HG03575 (cell line): ENCODE measurements around the gene PANX1.
A peak's percentile ranks its signal among the peaks of the same experiment; 100 is the strongest.

Source experiments
- ATAC-seq: cut with Tn5 transposase; IDR thresholded peaks from one replicate; pipeline ENCODE4 v1.9.1; 2021; ENCODE audit not compliant: unreplicated experiment, insufficient number of reproducible peaks, low FRiP score; ENCODE audit errors: extremely low read depth

Gene PANX1

DNA sequence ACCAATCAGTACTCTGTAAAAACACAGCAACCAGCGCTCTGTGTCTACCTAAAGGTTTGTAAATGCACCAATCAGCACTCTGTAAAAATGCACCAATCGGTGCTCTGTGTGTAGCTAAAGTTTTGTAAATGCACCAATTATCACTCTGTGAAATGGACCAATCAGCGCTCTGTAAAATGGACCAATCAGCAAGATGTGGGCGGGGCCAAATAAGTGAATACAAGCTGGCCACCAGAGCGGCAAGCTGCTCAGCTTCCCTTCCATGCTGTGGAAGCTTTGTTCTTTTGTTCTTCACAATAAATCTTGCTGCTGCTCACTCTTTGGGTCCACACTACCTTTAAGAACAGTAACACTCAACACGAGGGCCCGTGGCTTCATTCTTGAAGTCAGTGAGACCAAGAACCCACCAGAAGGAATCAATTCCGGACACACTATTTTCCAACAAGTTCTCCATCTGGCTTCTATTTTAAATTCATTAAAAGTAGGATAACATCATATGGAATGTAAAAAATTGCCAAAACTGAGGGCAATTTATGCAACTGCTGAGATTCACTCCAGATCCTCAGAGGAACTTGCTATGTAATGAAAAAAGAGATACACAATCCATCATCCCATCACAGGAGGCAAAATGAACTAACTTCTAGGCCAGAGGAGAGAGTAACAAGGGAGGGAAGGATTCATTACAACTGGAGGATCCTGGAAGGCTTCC, 3.1 kb upstream of the PANX1 start:
- ATAC-seq: no peak

DNA sequence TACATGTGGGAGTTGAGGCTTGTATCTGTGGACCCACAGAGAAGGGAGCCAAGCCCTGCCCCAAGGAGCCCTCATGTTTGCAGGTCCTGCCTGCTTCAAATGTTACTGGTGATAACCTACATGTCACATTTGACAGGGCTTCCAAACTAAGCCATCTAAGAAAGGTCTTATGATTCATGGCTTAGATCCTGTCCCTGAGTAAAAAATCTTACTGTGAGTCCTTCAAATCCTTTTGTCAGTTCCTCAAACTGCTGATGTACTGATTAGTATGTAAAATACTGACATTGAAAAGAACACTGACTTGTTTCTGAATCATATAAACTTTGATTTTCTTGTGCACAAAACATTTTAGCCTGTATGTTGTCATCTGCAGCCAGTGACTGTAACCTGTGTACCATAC, 1.0 kb upstream of the PANX1 start:
- no peak for ATAC-seq

GRCh38 chr11:94128291-94128745, 323 bp upstream of the PANX1 start:
- ATAC-seq: peak; percentile 2

DNA sequence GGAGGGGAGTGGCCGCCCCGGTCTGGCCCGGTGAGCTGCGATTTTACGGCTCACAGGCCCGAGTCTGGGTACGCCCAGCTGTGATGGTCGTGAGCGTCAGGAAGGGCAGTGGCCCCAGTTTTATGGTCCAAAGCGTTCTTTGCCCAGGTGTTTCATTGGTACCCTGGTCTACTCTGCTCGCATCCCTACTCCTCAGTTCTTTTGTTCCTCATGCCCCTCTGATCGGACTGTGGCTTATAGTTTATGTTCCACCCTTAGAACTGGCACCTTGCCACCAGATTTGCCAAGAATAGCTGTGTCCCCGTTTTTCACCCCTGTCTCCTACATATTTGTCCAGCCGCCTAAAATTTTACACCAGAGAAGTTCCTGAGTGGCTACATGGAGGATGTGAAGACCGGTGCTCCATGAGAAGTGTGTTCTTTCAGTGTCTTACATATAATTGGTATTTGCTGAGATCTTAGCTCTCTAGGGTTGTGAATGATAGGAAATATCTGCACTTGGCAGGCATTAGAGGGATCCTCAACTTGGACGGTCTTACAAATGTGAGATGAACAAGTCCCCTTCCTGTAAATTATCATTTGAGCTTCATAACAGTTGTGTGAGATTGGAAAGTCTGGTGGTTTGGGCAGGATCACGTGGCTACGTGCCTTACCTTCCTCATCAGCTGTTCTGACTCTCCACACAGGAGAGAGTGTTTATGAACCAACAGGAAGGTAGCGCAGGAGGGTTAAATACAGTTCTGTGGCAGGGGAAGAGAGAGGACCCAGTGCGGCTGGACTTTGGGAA, 1.1 kb downstream of the PANX1 start:
- no peak for ATAC-seq

GRCh38 chr11:94130298-94131046, 1.8 kb downstream of the PANX1 start:
- ATAC-seq: no peak

DNA sequence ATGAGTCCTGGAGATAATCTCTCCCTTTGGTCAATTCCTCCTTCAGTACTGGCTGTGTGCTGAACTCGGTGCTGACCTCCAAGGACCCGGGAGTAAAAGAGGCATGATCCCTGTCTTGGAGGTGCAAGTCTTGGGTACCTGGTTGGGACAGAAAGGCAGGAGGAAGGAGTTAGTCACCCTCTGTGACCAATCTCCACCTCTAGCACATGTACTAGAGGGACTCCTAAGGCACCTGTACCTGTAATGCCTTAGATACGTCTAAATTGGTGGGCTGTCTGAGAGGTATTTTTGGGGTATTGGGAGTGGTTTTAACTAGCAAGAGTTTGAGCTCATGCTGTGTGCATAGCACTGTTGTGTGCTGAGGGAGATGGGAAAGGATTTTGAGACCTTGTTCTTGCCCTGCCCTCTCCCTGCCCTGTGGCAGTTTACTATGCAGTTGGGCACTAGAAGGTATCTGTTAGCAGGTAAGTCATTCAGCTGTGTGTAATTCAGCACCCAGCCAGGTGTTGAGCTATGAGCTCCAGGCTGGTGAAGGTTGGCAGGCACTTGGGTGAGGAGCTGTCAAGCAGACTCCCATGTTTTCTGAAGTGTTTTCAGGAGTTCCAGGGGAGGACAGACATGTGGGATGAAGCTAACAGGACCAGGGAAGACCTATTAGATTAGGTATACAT, 2.5 kb downstream of the PANX1 start:
- ATAC-seq: no peak

DNA sequence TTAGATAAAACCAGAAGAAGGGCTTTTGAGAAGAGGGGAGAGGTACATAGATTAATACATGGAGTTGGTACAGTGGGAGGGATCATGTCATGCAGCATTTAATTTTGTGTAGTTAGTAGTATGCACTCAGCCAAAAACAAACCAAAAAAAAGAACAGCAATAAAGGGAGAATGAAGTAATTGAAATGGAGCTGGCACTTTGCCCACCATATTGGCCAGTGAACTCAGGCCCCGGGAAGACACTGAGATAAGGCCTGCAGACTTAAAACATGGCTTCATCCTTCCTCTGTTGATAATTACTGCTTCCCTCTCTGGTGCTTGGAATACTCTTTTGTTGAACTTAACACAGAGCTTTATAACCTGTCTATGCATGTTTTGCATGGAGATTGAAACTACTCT, 3.1 kb downstream of the PANX1 start:
- no peak for ATAC-seq

GRCh38 chr11:94132152-94132558, 3.5 kb downstream of the PANX1 start:
- no peak for ATAC-seq

DNA sequence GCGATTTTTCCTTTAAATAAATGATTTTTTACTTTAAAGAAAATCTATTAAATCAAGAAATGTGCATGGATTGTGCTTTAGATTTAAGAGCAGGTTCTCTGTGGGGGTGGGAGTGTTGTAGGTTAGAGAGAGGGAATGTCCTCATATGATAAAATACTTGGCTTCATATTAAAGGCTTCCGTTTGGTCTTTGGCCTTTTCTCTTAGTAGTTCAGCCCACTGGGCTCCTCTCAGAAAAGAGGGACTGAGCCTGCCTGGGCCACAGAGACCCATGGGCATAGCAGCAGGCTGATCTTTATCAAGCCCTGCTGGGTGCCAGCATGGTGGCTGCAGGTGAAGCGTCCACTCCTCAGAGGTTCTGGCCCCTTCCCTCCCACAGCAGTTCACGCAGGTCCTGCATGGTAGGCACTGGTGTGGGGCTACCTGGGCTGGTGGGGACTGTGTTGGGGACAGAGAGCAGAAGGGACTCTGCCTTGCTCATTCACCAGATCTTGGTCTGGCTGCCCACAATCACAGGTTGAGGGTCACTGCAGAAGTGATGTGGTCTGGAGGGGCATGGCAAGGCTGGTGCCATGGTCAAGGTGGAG, 4.3 kb downstream of the PANX1 start:
- no peak for ATAC-seq

DNA sequence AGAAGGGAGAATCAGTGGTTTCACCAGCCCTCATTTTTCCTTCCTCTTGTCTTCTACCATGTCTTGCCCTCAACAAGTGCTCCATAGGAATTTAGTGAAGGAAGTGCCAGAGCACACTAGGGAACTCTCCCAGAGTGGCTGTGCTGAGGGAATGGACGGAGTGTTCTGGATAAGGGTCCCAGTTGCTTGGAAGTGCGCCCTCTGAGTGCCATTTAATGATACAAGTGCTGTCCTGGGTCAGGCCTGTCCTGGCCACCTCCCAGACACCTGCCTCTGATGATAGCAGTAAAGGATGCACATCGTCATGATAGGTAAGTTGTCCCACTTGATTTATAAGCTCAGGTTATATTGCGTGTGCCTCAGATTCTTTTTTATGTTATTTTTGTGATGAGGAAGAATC, 5.1 kb downstream of the PANX1 start:
- no peak for ATAC-seq

- ATAC-seq: peak; percentile 56
Measured at GRCh38 chr11:94134651-94135512, 6.2 kb downstream of the PANX1 start.

DNA sequence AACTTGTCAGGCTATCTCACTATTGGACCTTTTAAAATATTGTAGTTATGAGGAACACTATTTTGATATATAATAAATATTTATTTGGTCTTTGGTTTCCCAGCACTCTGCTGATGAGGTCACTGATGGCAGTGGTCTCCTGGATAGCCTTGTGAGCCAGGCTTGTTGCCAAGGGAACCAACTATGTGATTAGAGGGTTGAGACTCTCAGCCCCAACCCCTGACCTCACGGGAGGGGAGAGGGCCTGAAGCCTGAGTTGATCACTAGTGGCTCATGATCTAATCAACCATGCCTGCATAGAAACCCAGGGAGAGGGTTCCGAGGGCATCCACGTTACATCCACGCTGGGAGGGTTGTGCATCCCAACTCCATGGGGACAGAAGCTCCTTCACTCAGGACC, 10.8 kb downstream of the PANX1 start:
- no peak for ATAC-seq

DNA sequence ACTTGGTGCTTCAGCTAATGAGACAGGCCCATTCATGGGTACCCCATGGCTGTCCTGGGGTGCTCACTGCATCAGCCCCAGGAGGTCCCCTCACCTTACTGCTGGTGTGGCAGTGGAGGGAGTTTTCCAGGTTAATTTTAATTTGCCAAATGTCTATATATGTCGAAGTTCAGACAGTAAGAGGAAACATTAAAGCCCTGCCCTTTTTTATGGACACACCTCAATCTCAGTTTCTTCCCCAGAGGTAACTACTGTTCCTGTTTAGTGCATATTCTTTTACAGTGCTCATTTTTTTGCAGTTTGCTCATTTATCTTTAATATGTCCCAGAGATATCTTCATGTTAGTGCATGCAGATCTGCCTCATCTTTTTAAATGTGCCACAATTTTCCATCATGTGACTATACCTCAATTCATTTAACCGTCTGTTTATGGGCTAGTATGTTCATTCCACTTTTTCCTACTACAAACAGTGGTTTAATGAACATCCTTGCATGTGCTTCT, 11.6 kb downstream of the PANX1 start:
- no peak for ATAC-seq

DNA sequence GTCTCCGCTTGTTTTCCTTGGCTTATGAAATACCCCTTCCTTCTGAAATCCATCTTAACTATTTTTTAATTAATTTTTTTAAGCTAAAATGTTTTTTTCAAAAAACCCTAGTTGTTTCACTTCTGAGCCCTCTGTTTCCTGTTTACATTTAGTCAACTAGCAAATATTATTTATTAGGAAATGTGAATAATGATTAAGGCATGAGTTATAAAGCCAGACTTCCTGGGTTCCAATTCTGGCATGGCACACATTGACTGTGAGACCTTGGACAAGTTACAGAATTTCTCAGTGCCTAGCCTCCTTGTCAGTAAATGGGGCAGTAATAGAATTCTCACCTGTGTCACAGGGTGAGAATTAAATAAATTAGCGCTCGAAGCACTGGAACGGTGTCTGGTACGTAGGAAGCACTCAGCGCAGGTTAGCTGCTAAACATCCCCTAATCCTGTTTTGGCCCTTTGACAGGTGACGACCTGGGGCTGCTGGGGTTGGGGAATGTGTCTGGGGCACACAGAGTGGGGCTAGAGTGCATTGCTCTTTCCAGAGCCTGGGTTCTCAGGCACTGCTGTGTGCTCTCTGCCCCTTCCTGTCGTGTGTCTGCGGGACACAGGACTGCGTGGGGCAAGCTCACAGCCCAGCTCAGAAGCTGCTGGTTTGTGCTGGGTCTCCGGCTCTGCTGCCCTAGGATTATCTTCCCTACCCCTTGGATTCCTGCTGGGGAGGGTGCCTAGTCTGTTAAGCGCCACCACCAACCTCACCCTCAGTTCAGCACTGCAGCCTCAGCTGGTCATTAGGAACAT, 13.1 kb downstream of the PANX1 start:
- no peak for ATAC-seq

DNA sequence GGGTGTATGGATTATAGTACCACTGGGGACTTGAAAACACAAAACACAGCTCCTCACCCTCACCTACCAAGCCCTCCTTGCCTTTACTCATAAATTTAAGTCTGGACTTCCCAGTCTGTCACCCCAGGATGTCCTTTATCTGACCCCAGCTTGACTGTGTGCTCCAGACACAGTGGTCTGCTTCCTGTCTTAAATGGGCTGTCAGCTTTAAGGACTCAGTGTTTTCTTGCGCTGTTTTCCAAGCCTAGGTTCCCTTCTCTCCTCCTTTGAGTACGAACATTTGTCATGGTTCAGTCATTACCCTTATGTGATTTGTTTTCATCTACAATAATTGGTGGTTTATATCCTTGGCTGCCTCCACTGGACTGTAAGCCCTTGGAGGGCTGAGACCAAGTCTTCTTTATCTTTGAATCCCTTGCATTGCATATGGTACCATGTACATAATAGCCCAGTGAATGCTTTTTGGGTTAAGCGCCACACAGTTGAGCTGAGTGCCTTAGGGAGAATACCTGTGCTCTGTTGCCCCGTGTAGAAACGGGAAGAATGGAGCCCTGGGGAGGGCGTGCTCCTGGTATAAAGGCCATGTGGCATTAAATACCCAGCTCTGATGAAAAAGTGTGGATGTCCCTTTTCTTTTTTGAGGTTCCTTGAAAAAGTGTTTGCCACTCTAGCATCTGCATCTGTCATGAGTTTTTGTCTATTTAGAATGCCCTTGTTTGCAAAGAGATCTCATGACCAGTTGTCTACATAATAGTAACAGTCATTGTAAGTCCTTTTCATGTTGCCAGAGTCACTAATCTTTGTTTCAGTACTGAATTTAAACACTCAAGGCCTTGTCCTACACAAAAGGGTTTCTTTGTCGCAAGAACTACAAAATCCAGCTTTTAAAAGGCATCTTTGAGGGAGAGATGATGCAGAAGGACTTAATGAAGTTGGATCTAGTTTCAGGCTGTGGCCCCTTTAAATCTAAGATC, 14.0 kb downstream of the PANX1 start:
- no peak for ATAC-seq

DNA sequence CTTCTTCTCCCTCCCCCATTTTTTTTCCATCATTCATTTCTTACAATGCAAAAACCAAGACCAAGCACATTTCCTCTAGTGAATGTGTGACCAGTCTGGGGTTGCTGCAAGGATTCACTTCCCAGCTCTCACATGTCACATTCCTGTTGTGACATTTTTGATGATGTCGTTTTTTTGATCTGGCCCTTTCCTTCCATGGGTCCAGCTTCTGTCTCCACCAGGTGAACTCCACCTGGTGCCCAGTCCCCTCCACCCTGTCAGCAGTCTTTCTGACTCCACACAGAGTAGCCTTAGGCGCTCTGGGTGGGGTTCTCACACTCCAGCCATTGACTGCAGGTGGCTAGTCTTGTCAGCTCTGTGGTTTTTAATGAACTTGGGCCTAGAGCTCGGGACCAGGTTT, 15.6 kb downstream of the PANX1 start:
- no peak for ATAC-seq
